Activated gamma-delta T cell (primary cell): ENCODE results near the gene PCNA.

ENCODE experiments used
- DNase-seq: peaks from one replicate; lab custom pipeline; 2025; lab: John Stamatoyannopoulos, UW
- total RNA-seq, 2 donors: gene quantifications; one replicate each; lab custom pipeline; 2026; lab: John Stamatoyannopoulos, UW

The PCNA gene
- total RNA-seq, result 47.1 to 61.3 reads per million in 2 donors

- DNase-seq, result peak; percentile 90
Observed at GRCh38 chr20:5119435-5120184, at the start of gene PCNA. PCNA (minus strand) TSS chr20:5119958; CDS start chr20:5119798, 160 bp downstream.

GRCh38 chr20:5168651-5169396, 49.1 kb upstream of the PCNA start:
- no peak for DNase-seq

- DNase-seq, result no peak
Observed at GRCh38 chr20:5164645-5165625, 45.2 kb upstream of the PCNA start.

- DNase-seq, result no peak
Observed at GRCh38 chr20:5161536-5162164, 41.9 kb upstream of the PCNA start.

GRCh38 chr20:5160882-5161281, 41.1 kb upstream of the PCNA start:
- no peak for DNase-seq

- no peak for DNase-seq
Observed at GRCh38 chr20:5159928-5160327, 40.2 kb upstream of the PCNA start.

GRCh38 chr20:5156675-5157448, 37.1 kb upstream of the PCNA start:
- DNase-seq, result no peak

GRCh38 chr20:5155404-5155803, 35.6 kb upstream of the PCNA start:
- DNase-seq, result no peak

GRCh38 chr20:5154543-5154925, 34.8 kb upstream of the PCNA start:
- no peak for DNase-seq

- no peak for DNase-seq
Observed at GRCh38 chr20:5153612-5154542, 34.1 kb upstream of the PCNA start.

- no peak for DNase-seq
Observed at GRCh38 chr20:5153152-5153467, 33.4 kb upstream of the PCNA start.

GRCh38 chr20:5150226-5151076, 30.7 kb upstream of the PCNA start:
- no peak for DNase-seq

- DNase-seq, result no peak
Observed at GRCh38 chr20:5149892-5150225, 30.1 kb upstream of the PCNA start.

GRCh38 chr20:5148581-5148980, 28.8 kb upstream of the PCNA start:
- no peak for DNase-seq

- DNase-seq, result no peak
Observed at GRCh38 chr20:5146871-5147592, 27.3 kb upstream of the PCNA start.

GRCh38 chr20:5146099-5146668, 26.4 kb upstream of the PCNA start:
- no peak for DNase-seq

- DNase-seq, result no peak
Observed at GRCh38 chr20:5145365-5146098, 25.8 kb upstream of the PCNA start.
